Upper lobe of left lung (tissue), 4 donors: Measurements from ENCODE around the gene PRKCE.

ENCODE experiments used
- EP300 ChIP-seq, 4 donors: sonication (generic); formaldehyde crosslinking; IDR thresholded peaks; one replicate each; pipeline ENCODE4 v1.5.1; 2017; ENCODE audit warnings: antibody characterized with exemption in 4 of 4, control low read depth in 2 of 4
- POLR2AphosphoS5 ChIP-seq, 2 donors: sonication (generic); formaldehyde crosslinking; IDR thresholded peaks; one replicate each; pipeline ENCODE4 v1.5.1; 2017; ENCODE audit warnings: antibody characterized with exemption in 2 of 2
- TF ChIP-seq, protein P1 (sequence below), 6 experiments: fragments of 450-650 bp in 4 of 6; fragments of 200-600 bp in 2 of 6; sonication (generic) in 2 of 6; IDR thresholded peaks; one replicate each; pipeline ENCODE4 v1.5.1; 2016 to 2019; ENCODE audit warnings: antibody characterized with exemption in 6 of 6

DNA sequence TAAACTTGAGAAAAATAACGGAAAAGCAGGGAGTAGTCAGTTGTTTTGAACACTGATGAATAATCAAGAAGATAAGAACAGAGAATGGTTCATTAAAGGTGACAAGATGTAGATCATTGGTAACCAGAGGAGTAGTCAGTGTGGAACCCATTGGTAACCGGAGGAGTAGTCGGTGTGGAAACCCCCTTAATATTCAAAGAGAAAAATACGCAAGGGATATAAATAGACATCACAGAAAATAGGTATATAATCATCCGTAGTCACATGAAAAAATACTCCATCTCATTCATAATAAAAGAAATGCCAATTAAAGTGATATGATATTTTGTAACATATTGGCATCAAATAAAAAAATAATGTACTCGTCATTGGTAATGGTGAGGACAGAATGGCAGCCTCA lies 575.1 kb downstream of the PRKCE start:
- TF ChIP-seq, protein P1, sequence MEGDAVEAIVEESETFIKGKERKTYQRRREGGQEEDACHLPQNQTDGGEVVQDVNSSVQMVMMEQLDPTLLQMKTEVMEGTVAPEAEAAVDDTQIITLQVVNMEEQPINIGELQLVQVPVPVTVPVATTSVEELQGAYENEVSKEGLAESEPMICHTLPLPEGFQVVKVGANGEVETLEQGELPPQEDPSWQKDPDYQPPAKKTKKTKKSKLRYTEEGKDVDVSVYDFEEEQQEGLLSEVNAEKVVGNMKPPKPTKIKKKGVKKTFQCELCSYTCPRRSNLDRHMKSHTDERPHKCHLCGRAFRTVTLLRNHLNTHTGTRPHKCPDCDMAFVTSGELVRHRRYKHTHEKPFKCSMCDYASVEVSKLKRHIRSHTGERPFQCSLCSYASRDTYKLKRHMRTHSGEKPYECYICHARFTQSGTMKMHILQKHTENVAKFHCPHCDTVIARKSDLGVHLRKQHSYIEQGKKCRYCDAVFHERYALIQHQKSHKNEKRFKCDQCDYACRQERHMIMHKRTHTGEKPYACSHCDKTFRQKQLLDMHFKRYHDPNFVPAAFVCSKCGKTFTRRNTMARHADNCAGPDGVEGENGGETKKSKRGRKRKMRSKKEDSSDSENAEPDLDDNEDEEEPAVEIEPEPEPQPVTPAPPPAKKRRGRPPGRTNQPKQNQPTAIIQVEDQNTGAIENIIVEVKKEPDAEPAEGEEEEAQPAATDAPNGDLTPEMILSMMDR (IDR thresholded peaks at IDR 0.05) = no peak
- TF ChIP-seq POLR2AphosphoS5 (IDR thresholded peaks at IDR 0.05) (no peak), EP300 (IDR thresholded peaks at IDR 0.05) (no peak)
